Middle frontal gyrus (tissue), 1 donor: ENCODE measurements around the gene RBMS3.
"Not testable (repeated sequence)": the region's sequence is repeated elsewhere in the genome, so short reads cannot be mapped to it uniquely, and the experiment has no call there.

ENCODE experiments used
- DNase-seq: peaks from one replicate; pipeline ENCODE4 v3.0.0-alpha.2; 2015; ENCODE audit warnings: low spot score; ENCODE audit errors: extremely low spot score

The RBMS3 gene

GRCh38 chr3:29310865-29311264, 30.0 kb downstream of the RBMS3 start:
- no peak for DNase-seq

GRCh38 chr3:29311795-29312194, 30.9 kb downstream of the RBMS3 start:
- DNase-seq: no peak

- DNase-seq: no peak
Measured at GRCh38 chr3:29312395-29312794, 31.5 kb downstream of the RBMS3 start.

- DNase-seq: no peak
Measured at GRCh38 chr3:29312960-29313452, 32.1 kb downstream of the RBMS3 start.

- no peak for DNase-seq
Measured at GRCh38 chr3:29313981-29314726, 33.3 kb downstream of the RBMS3 start.

- no peak for DNase-seq
Measured at GRCh38 chr3:29314727-29315088, 33.8 kb downstream of the RBMS3 start.

GRCh38 chr3:29317659-29318173, 36.8 kb downstream of the RBMS3 start:
- DNase-seq: no peak

GRCh38 chr3:29318251-29318650, 37.4 kb downstream of the RBMS3 start:
- DNase-seq: no peak

- DNase-seq: no peak
Measured at GRCh38 chr3:29319262-29319661, 38.4 kb downstream of the RBMS3 start.

GRCh38 chr3:29319798-29320197, 38.9 kb downstream of the RBMS3 start:
- DNase-seq: no peak

- DNase-seq: no peak
Measured at GRCh38 chr3:29322586-29322985, 41.7 kb downstream of the RBMS3 start.

- DNase-seq: no peak
Measured at GRCh38 chr3:29324180-29324651, 43.3 kb downstream of the RBMS3 start.

- not testable (repeated sequence) for DNase-seq
Measured at GRCh38 chr3:29326540-29326939, 45.7 kb downstream of the RBMS3 start.

GRCh38 chr3:29329986-29330890, 49.4 kb downstream of the RBMS3 start:
- DNase-seq: no peak

- no peak for DNase-seq
Measured at GRCh38 chr3:29331035-29331434, 50.2 kb downstream of the RBMS3 start.

- no peak for DNase-seq
Measured at GRCh38 chr3:29331456-29332194, 50.8 kb downstream of the RBMS3 start.

GRCh38 chr3:29332195-29332637, 51.3 kb downstream of the RBMS3 start:
- no peak for DNase-seq

- DNase-seq: no peak
Measured at GRCh38 chr3:29333576-29333975, 52.7 kb downstream of the RBMS3 start.

- DNase-seq: no peak
Measured at GRCh38 chr3:29334706-29335105, 53.8 kb downstream of the RBMS3 start.

GRCh38 chr3:29335438-29335837, 54.6 kb downstream of the RBMS3 start:
- no peak for DNase-seq

- DNase-seq: no peak
Measured at GRCh38 chr3:29335943-29336342, 55.1 kb downstream of the RBMS3 start.
